Trophoblast cell (in vitro differentiated cells and primary cell): ENCODE data around the gene PTF1A.
A peak's percentile ranks its signal among the peaks of the same experiment; 100 is the strongest.

ENCODE experiments used
- DNase-seq, 2 donors: peaks; one replicate each; pipeline ENCODE4 v3.0.0-alpha.2; 2016
- H2AFZ ChIP-seq: 2 replicates; pipeline ENCODE4 v1.6.1; 2013; ENCODE audit warnings: low read length, moderate library complexity, mild to moderate bottlenecking; ENCODE audit not compliant: insufficient read depth, poor library complexity
- H2AK5ac ChIP-seq: 2 replicates; pipeline ENCODE4 v1.6.1; 2013; ENCODE audit warnings: mild to moderate bottlenecking, low read length
- H2BK120ac ChIP-seq: 2 replicates; pipeline ENCODE4 v1.6.1; 2013; ENCODE audit warnings: low read length, mild to moderate bottlenecking, moderate library complexity; ENCODE audit not compliant: insufficient read depth, poor library complexity
- H2BK12ac ChIP-seq: 2 replicates; pipeline ENCODE4 v1.6.1; 2013; ENCODE audit warnings: mild to moderate bottlenecking, low read length, moderate library complexity
- H2BK5ac ChIP-seq: 2 replicates; pipeline ENCODE4 v1.6.1; 2013; ENCODE audit warnings: low read length, low read depth, moderate library complexity, mild to moderate bottlenecking; ENCODE audit not compliant: poor library complexity
- H3K14ac ChIP-seq: 2 replicates; pipeline ENCODE4 v1.6.1; 2013; ENCODE audit warnings: mild to moderate bottlenecking, low read length
- H3K18ac ChIP-seq: 2 replicates; pipeline ENCODE4 v1.6.1; 2013; ENCODE audit warnings: mild to moderate bottlenecking, low read length
- H3K23ac ChIP-seq: 2 replicates; pipeline ENCODE4 v1.6.1; 2013; ENCODE audit warnings: low read length
- H3K27ac ChIP-seq: 2 replicates; pipeline ENCODE4 v1.5.1; 2013; ENCODE audit warnings: low read depth, mild to moderate bottlenecking, inconsistent platforms, low read length, moderate library complexity
- H3K27me3 ChIP-seq: 2 replicates; pipeline ENCODE4 v1.6.1; 2013; ENCODE audit warnings: inconsistent platforms, mild to moderate bottlenecking, low read length, moderate library complexity; ENCODE audit not compliant: insufficient read depth
- H3K36me3 ChIP-seq, 2 experiments: 1 replicate in 1 of 2; 2 replicates in 1 of 2; pipeline ENCODE4 v1.6.1; 2013; ENCODE audit warnings: low read length in 2 of 2, mild to moderate bottlenecking in 2 of 2, moderate library complexity in 1 of 2; ENCODE audit not compliant: insufficient read depth in 2 of 2, control insufficient read depth in 1 of 2
- H3K4ac ChIP-seq: 2 replicates; pipeline ENCODE4 v1.6.1; 2013; ENCODE audit warnings: low read depth, mild to moderate bottlenecking, low read length, moderate library complexity
- H3K4me1 ChIP-seq, 2 experiments: 1 replicate in 1 of 2; 2 replicates in 1 of 2; pipeline ENCODE4 v1.6.1; 2013; ENCODE audit warnings: low read length in 2 of 2, mild to moderate bottlenecking in 2 of 2, moderate library complexity in 1 of 2; ENCODE audit not compliant: insufficient read depth in 2 of 2, control insufficient read depth in 1 of 2
- H3K4me2 ChIP-seq: 2 replicates; pipeline ENCODE4 v1.6.1; 2013; ENCODE audit warnings: inconsistent platforms, mild to moderate bottlenecking, low read length, moderate library complexity
- H3K4me3 ChIP-seq: 2 replicates; pipeline ENCODE4 v1.5.1; 2013; ENCODE audit warnings: mild to moderate bottlenecking, low read depth, low read length, inconsistent platforms
- H3K79me1 ChIP-seq: one replicate; pipeline ENCODE4 v1.6.1; 2013; ENCODE audit warnings: low read length
- H3K79me2 ChIP-seq: 2 replicates; pipeline ENCODE4 v1.6.1; 2013; ENCODE audit warnings: low read length, mild to moderate bottlenecking; ENCODE audit not compliant: control insufficient read depth, insufficient read depth, poor library complexity
- H3K9ac ChIP-seq: 2 replicates; pipeline ENCODE4 v1.6.1; 2013; ENCODE audit warnings: mild to moderate bottlenecking, low read length
- H3K9me3 ChIP-seq: 2 replicates; pipeline ENCODE4 v1.6.1; 2013; ENCODE audit warnings: low read depth, mild to moderate bottlenecking, control low read depth, inconsistent platforms, low read length; ENCODE audit not compliant: insufficient read depth
- H4K12ac ChIP-seq: 2 replicates; pipeline ENCODE4 v1.6.1; 2013; ENCODE audit warnings: low read depth, mild to moderate bottlenecking, low read length, moderate library complexity
- H4K8ac ChIP-seq: 2 replicates; pipeline ENCODE4 v1.6.1; 2013; ENCODE audit warnings: low read depth, mild to moderate bottlenecking, low read length, moderate library complexity
- H4K91ac ChIP-seq: one replicate; pipeline ENCODE4 v1.6.1; 2013; ENCODE audit warnings: low read depth, mild to moderate bottlenecking, low read length, moderate library complexity
- WGBS: extraction: QIAGEN DNeasy Blood & Tissue Kit; methylation state at CpG from one replicate; pipeline ENCODE4 v1.1.7; 2013; ENCODE audit warnings: missing lambda C conversion rate; ENCODE audit not compliant: insufficient read length, insufficient coverage; ENCODE audit errors: extremely low coverage; 5-methylcytosine and 5-hydroxymethylcytosine counted together

Gene PTF1A

GRCh38 chr10:23171232-23171876 is 20.8 kb upstream of the PTF1A start:
- Histone ChIP-seq H2BK12ac (no peak overlapping the region), H2BK120ac (no peak overlapping the region), H2BK5ac (no peak overlapping the region), H3K18ac (no peak overlapping the region), H4K8ac (no peak overlapping the region), H4K12ac (no peak overlapping the region), H3K27ac (no peak overlapping the region), H3K9me3 (peaks cover 6% of the 10 kb centered on the region), H2AK5ac (no peak overlapping the region), H3K23ac (no peak overlapping the region), H4K91ac (no peak overlapping the region), H3K79me1 (no peaks in the 10 kb centered on the region), H3K79me2 (no peaks in the 10 kb centered on the region), H3K4ac (no peak overlapping the region), H3K36me3 (no peaks in the 10 kb centered on the region), H3K4me2 (no peak overlapping the region), H3K14ac (no peak overlapping the region), H2AFZ (no peak overlapping the region), H3K4me1 (peaks cover 0 to 2% of the 10 kb centered on the region in 2 experiments), H3K4me3 (no peak overlapping the region), H3K27me3 (peaks cover 42% of the 10 kb centered on the region), H3K9ac (no peak overlapping the region)
- DNase-seq, result peak; percentile 18 to 60
- no CpG with 5 or more reads among the region's 26 CpGs for WGBS

DNA sequence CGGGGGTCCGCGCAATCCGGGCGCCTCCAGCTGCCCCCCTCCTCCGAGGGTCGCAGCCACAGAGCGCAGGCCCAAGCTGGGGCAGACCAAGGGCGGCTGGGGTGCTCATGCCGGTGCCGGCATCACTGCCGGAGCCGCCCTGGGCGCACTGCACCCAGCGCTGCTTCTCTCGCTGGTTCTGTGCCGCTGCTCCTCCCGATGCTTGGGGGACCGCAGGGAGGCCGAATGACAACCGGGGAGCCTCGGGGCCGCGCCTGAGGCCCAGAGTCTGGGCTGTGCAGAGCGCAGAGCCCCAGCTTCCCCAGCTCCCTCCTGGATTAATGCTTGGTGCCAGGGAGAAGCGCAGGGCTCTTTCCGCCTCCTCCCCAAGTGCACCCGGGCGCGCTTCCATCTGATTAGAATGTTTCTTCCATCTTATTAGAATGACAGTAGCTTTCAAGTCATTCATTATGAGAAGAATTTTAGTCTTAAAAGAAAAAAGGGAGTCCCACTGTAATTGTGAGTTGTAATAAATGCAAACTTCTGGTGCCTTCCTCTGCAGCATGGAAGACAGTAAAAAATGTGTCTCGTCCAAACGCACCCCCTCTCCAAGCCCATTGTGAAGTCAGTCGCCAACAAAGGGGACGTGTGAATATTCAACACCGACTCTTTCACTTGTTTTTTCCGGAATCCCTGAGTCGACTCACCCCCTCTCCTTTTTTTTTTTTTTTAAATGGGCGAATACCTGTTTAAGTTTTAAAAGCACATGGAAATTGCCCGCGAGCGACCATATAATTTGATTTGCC is 19.5 kb upstream of the PTF1A start:
- H3K4me1 ChIP-seq, result peaks cover 0 to 2% of the 10 kb centered on the region in 2 experiments
- no peak overlapping the region for H3K23ac ChIP-seq
- no peak overlapping the region for H3K4ac ChIP-seq
- H2BK12ac ChIP-seq, result no peak overlapping the region
- no peak overlapping the region for H4K91ac ChIP-seq
- DNase-seq, result no peak
- H3K9me3 ChIP-seq, result peaks cover 6% of the 10 kb centered on the region
- H3K27ac ChIP-seq, result no peak overlapping the region
- H3K14ac ChIP-seq, result no peak overlapping the region
- H3K27me3 ChIP-seq, result peaks cover 51% of the 10 kb centered on the region
- no peak overlapping the region for H4K12ac ChIP-seq
- no peak overlapping the region for H2AFZ ChIP-seq
- H2BK120ac ChIP-seq, result no peak overlapping the region
- H3K36me3 ChIP-seq, result no peaks in the 10 kb centered on the region
- H3K79me2 ChIP-seq, result no peaks in the 10 kb centered on the region
- no peak overlapping the region for H3K4me3 ChIP-seq
- H3K18ac ChIP-seq, result no peak overlapping the region
- no peak overlapping the region for H4K8ac ChIP-seq
- WGBS, result no CpG with 5 or more reads among the region's 41 CpGs
- H2AK5ac ChIP-seq, result no peak overlapping the region
- H2BK5ac ChIP-seq, result no peak overlapping the region
- H3K79me1 ChIP-seq, result no peaks in the 10 kb centered on the region
- H3K4me2 ChIP-seq, result peak overlapping the region; percentile 50
- no peak overlapping the region for H3K9ac ChIP-seq

- Histone ChIP-seq H2AFZ (no peak overlapping the region), H2AK5ac (no peak overlapping the region), H3K4me1 (peaks cover 0 to 2% of the 10 kb centered on the region in 2 experiments), H3K18ac (no peak overlapping the region), H3K36me3 (no peaks in the 10 kb centered on the region), H4K12ac (no peak overlapping the region), H3K27me3 (peaks cover 58% of the 10 kb centered on the region), H3K9ac (no peak overlapping the region), H2BK5ac (no peak overlapping the region), H3K79me2 (no peaks in the 10 kb centered on the region), H3K79me1 (no peaks in the 10 kb centered on the region), H2BK12ac (no peak overlapping the region), H4K8ac (no peak overlapping the region), H3K4me2 (peak overlapping the region; percentile 50), H3K27ac (no peak overlapping the region), H3K23ac (no peak overlapping the region), H2BK120ac (no peak overlapping the region), H4K91ac (no peak overlapping the region), H3K4ac (no peak overlapping the region), H3K14ac (no peak overlapping the region), H3K9me3 (peaks cover 7% of the 10 kb centered on the region), H3K4me3 (no peak overlapping the region)
- no CpG with 5 or more reads among the region's 82 CpGs for WGBS
- DNase-seq, result no peak
Measured at GRCh38 chr10:23173214-23174073, 18.7 kb upstream of the PTF1A start.

- Histone ChIP-seq H3K79me1 (no peaks in the 10 kb centered on the region), H3K23ac (no peak overlapping the region), H4K12ac (no peak overlapping the region), H3K27me3 (peaks cover 61% of the 10 kb centered on the region), H3K4me2 (peak overlapping the region; percentile 50), H3K4ac (no peak overlapping the region), H3K9me3 (peaks cover 7% of the 10 kb centered on the region), H2BK5ac (no peak overlapping the region), H2AFZ (no peak overlapping the region), H3K4me1 (peaks cover 0 to 2% of the 10 kb centered on the region in 2 experiments), H3K4me3 (no peak overlapping the region), H3K18ac (no peak overlapping the region), H3K27ac (no peak overlapping the region), H3K14ac (no peak overlapping the region), H3K9ac (no peak overlapping the region), H2AK5ac (no peak overlapping the region), H3K79me2 (no peaks in the 10 kb centered on the region), H2BK120ac (no peak overlapping the region), H2BK12ac (no peak overlapping the region), H3K36me3 (no peaks in the 10 kb centered on the region), H4K8ac (no peak overlapping the region), H4K91ac (no peak overlapping the region)
- WGBS, result no CpG with 5 or more reads among the region's 88 CpGs
- DNase-seq, result no peak
Measured at GRCh38 chr10:23174074-23174976, 17.8 kb upstream of the PTF1A start.
